Measurements from ENCODE around the gene ACSBG1.

Gene ACSBG1

GRCh38 chr15:78213425-78213750 is 21.0 kb downstream of the ACSBG1 start:
- DNase-seq (ENCODE audit: insufficient read length) (no peak), FAIRE-seq (no peak)
- no peak for TF ChIP-seq TAF1 (IDR thresholded peaks at IDR 0.05; ENCODE audit: borderline replicate concordance, low read depth, low read length)
- TF ChIP-seq POLR2A (IDR thresholded peaks at IDR 0.05; ENCODE audit: low read depth, low read length) = no peak
- TF ChIP-seq POLR2AphosphoS5 (IDR thresholded peaks at IDR 0.05; ENCODE audit: low read depth, low read length) = no peak

GRCh38 chr15:78212546-78213424 is 21.6 kb downstream of the ACSBG1 start:
- TF ChIP-seq POLR2A (IDR thresholded peaks at IDR 0.05; ENCODE audit: low read depth, low read length) = no peak
- no peak for TF ChIP-seq POLR2AphosphoS5 (IDR thresholded peaks at IDR 0.05; ENCODE audit: low read depth, low read length)
- TF ChIP-seq TAF1 (IDR thresholded peaks at IDR 0.05; ENCODE audit: borderline replicate concordance, low read depth, low read length) = no peak
- no peak for DNase-seq (ENCODE audit: insufficient read length)
- no peak for FAIRE-seq

GRCh38 chr15:78212008-78212407 is 22.4 kb downstream of the ACSBG1 start:
- DNase-seq (ENCODE audit: insufficient read length) = no peak
- FAIRE-seq = no peak
- TF ChIP-seq POLR2A (IDR thresholded peaks at IDR 0.05; ENCODE audit: low read depth, low read length) (no peak), POLR2AphosphoS5 (IDR thresholded peaks at IDR 0.05; ENCODE audit: low read depth, low read length) (no peak), TAF1 (IDR thresholded peaks at IDR 0.05; ENCODE audit: borderline replicate concordance, low read depth, low read length) (no peak)

- FAIRE-seq (no peak), DNase-seq (ENCODE audit: insufficient read length) (no peak)
- no peak for TF ChIP-seq POLR2AphosphoS5 (IDR thresholded peaks at IDR 0.05; ENCODE audit: low read depth, low read length)
- no peak for TF ChIP-seq POLR2A (IDR thresholded peaks at IDR 0.05; ENCODE audit: low read depth, low read length)
- TF ChIP-seq TAF1 (IDR thresholded peaks at IDR 0.05; ENCODE audit: borderline replicate concordance, low read depth, low read length) = no peak
Measured at GRCh38 chr15:78211189-78211921, 23.0 kb downstream of the ACSBG1 start.

GRCh38 chr15:78210349-78210717 is 24.0 kb downstream of the ACSBG1 start:
- TF ChIP-seq POLR2AphosphoS5 (IDR thresholded peaks at IDR 0.05; ENCODE audit: low read depth, low read length) = no peak
- TF ChIP-seq TAF1 (IDR thresholded peaks at IDR 0.05; ENCODE audit: borderline replicate concordance, low read depth, low read length) = no peak
- no peak for TF ChIP-seq POLR2A (IDR thresholded peaks at IDR 0.05; ENCODE audit: low read depth, low read length)
- DNase-seq (ENCODE audit: insufficient read length) (no peak), FAIRE-seq (peak; percentile 51)

GRCh38 chr15:78209646-78210348 is 24.6 kb downstream of the ACSBG1 start:
- FAIRE-seq = no peak
- no peak for DNase-seq (ENCODE audit: insufficient read length)
- TF ChIP-seq POLR2AphosphoS5 (IDR thresholded peaks at IDR 0.05; ENCODE audit: low read depth, low read length) (no peak), TAF1 (IDR thresholded peaks at IDR 0.05; ENCODE audit: borderline replicate concordance, low read depth, low read length) (no peak), POLR2A (IDR thresholded peaks at IDR 0.05; ENCODE audit: low read depth, low read length) (no peak)

GRCh38 chr15:78208887-78209645 is 25.3 kb downstream of the ACSBG1 start:
- DNase-seq (ENCODE audit: insufficient read length) (no peak), FAIRE-seq (no peak)
- no peak for TF ChIP-seq TAF1 (IDR thresholded peaks at IDR 0.05; ENCODE audit: borderline replicate concordance, low read depth, low read length)
- no peak for TF ChIP-seq POLR2A (IDR thresholded peaks at IDR 0.05; ENCODE audit: low read depth, low read length)
- no peak for TF ChIP-seq POLR2AphosphoS5 (IDR thresholded peaks at IDR 0.05; ENCODE audit: low read depth, low read length)

- no peak for FAIRE-seq
Measured at GRCh38 chr15:78208341-78208844, 26.0 kb downstream of the ACSBG1 start.

GRCh38 chr15:78207641-78208340 is 26.6 kb downstream of the ACSBG1 start:
- FAIRE-seq (no peak), DNase-seq (ENCODE audit: insufficient read length) (no peak)
- TF ChIP-seq TAF1 (IDR thresholded peaks at IDR 0.05; ENCODE audit: borderline replicate concordance, low read depth, low read length) (no peak), POLR2A (IDR thresholded peaks at IDR 0.05; ENCODE audit: low read depth, low read length) (no peak), POLR2AphosphoS5 (IDR thresholded peaks at IDR 0.05; ENCODE audit: low read depth, low read length) (no peak)

More at GRCh38 chr15:78208341-78208844, 26.0 kb downstream of the ACSBG1 start:
- TF ChIP-seq POLR2AphosphoS5 (IDR thresholded peaks at IDR 0.05; ENCODE audit: low read depth, low read length) (no peak), TAF1 (IDR thresholded peaks at IDR 0.05; ENCODE audit: borderline replicate concordance, low read depth, low read length) (no peak), POLR2A (IDR thresholded peaks at IDR 0.05; ENCODE audit: low read depth, low read length) (no peak)
- no peak for DNase-seq (ENCODE audit: insufficient read length)

- TF ChIP-seq POLR2A (IDR thresholded peaks at IDR 0.05; ENCODE audit: low read depth, low read length) (no peak), POLR2AphosphoS5 (IDR thresholded peaks at IDR 0.05; ENCODE audit: low read depth, low read length) (no peak), TAF1 (IDR thresholded peaks at IDR 0.05; ENCODE audit: borderline replicate concordance, low read depth, low read length) (no peak)
- FAIRE-seq (no peak), DNase-seq (ENCODE audit: insufficient read length) (no peak)
Measured at GRCh38 chr15:78207110-78207458, 27.3 kb downstream of the ACSBG1 start.

Measured in GM12892 (cell line).